PC-9 (cell line): ENCODE measurements around the gene LDAH.

Experiments used
- CTCF ChIP-seq: fragments of 200-600 bp; sonication (generic); conservative IDR thresholded peaks from 2 replicates; pipeline ENCODE4 v1.6.1; 2017; ENCODE audit warnings: mixed run types, antibody characterized with exemption, mild to moderate bottlenecking, moderate library complexity
- EZH2 ChIP-seq: fragments of 200-600 bp; sonication (generic); IDR thresholded peaks from 2 replicates; pipeline ENCODE4 v1.8.0; 2017; ENCODE audit warnings: antibody characterized with exemption, low read depth

- no peak for TF ChIP-seq CTCF
- TF ChIP-seq EZH2, result no peak
Observed at GRCh38 chr2:20852139-20852538, 29.2 kb upstream of the LDAH start.
